Endodermal cell (in vitro differentiated cells): Measurements from ENCODE around the gene IMMP2L. TPM values are rescaled to one million over a fixed set of nuclear protein-coding genes. Genes with fewer than 3 reads are reported as not detected.

Source experiments
- DNase-seq: peaks from one replicate; pipeline ENCODE4 v3.0.0-alpha.2; 2017
- H3K27ac ChIP-seq: 2 replicates; pipeline ENCODE4 v1.5.1; 2013; ENCODE audit warnings: mild to moderate bottlenecking, low read depth, low read length, moderate library complexity
- H3K27me3 ChIP-seq: 2 replicates; pipeline ENCODE4 v1.6.1; 2013; ENCODE audit warnings: mild to moderate bottlenecking, low read length, moderate library complexity; ENCODE audit not compliant: insufficient read depth, control insufficient read depth, poor library complexity, severe bottlenecking
- H3K36me3 ChIP-seq: 2 replicates; pipeline ENCODE4 v1.7.0; 2013; ENCODE audit warnings: mild to moderate bottlenecking, low read length, moderate library complexity; ENCODE audit not compliant: control insufficient read depth, insufficient read depth
- H3K4me1 ChIP-seq: one replicate; pipeline ENCODE4 v1.7.0; 2013; ENCODE audit warnings: low read length; ENCODE audit not compliant: control insufficient read depth, insufficient read depth
- H3K4me3 ChIP-seq: 2 replicates; pipeline ENCODE4 v1.5.1; 2013; ENCODE audit warnings: mild to moderate bottlenecking, low read length, moderate library complexity
- H3K9ac ChIP-seq: 2 replicates; pipeline ENCODE4 v1.6.1; 2013; ENCODE audit warnings: mild to moderate bottlenecking, low read length, moderate library complexity; ENCODE audit not compliant: poor library complexity, severe bottlenecking; ENCODE audit errors: extremely low read depth
- H3K9me3 ChIP-seq: 2 replicates; pipeline ENCODE4 v1.6.1; 2013; ENCODE audit warnings: mild to moderate bottlenecking, low read length, moderate library complexity; ENCODE audit not compliant: control insufficient read depth
- H3K27ac Mint-ChIP-seq: 2 replicates; pipeline ENCODE4 v1.8.0; 2020; ENCODE audit warnings: mixed read lengths
- H3K27me3 Mint-ChIP-seq: 2 replicates; pipeline ENCODE4 v1.8.0; 2021; ENCODE audit warnings: mild to moderate bottlenecking, mixed read lengths; ENCODE audit not compliant: insufficient read depth
- H3K36me3 Mint-ChIP-seq: 2 replicates; pipeline ENCODE4 v1.8.0; 2020; ENCODE audit warnings: low read depth, mixed read lengths
- H3K4me1 Mint-ChIP-seq: 2 replicates; pipeline ENCODE4 v1.8.0; 2020; ENCODE audit warnings: mixed read lengths
- H3K4me3 Mint-ChIP-seq: 2 replicates; pipeline ENCODE4 v1.8.0; 2020; ENCODE audit warnings: mild to moderate bottlenecking, moderate library complexity, mixed read lengths
- H3K9me3 Mint-ChIP-seq: 2 replicates; pipeline ENCODE4 v1.8.0; 2020; ENCODE audit warnings: mild to moderate bottlenecking, mixed read lengths
- CTCF ChIP-seq: fragments of 200-600 bp; sonication (generic); conservative IDR thresholded peaks from 2 replicates; pipeline ENCODE4 v1.5.0; 2021; ENCODE audit warnings: antibody characterized with exemption, mild to moderate bottlenecking
- WGBS, 2 experiments: methylation state at CpG; one replicate each; pipeline versions ENCODE4 v1.1.5 to v1.1.7; 2013; ENCODE audit warnings: missing lambda C conversion rate in 2 of 2, mixed read lengths in 1 of 2; ENCODE audit not compliant: insufficient coverage in 1 of 2, insufficient read length in 1 of 2; 5-methylcytosine and 5-hydroxymethylcytosine counted together
- total RNA-seq, 2 donors: library from RNA; stranded (reverse); fragmentation: NEBNext Ultra II Directional in 1 of 2; extraction: Animal tissue kit (Norgen Biotek cat#: 25700) in 1 of 2; gene quantifications; 2 replicates in 1 of 2; 3 replicates in 1 of 2; pipeline ENCODE4 v1.2.1, GENCODE V29; 2021

IMMP2L gene
- total RNA-seq, 2 donors from 2014 or later, result 17.7 to 19.4 TPM

DNA sequence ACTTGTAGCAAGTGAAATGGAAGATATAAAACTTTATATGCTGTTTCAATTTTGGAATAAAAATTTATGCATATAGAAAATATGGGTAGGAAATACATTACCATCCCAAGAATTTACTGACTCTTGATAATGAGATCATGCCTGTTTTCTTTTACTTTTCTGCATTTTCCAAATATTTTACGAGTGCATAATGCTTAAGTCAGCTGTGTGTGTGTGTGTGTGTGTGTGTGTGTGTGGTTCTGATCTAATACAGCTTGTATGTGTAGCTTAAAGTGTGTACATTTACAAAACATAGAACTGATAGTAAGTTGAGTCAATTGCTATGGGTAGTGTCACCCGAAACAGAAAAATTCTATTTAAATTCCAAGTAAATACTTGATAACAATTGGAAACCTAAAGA, 787.2 kb downstream of the IMMP2L start:
- DNase-seq, result no peak
- H3K36me3 ChIP-seq, result no peaks in the 10 kb centered on the region
- H3K36me3 Mint-ChIP-seq, result no peaks in the 10 kb centered on the region
- no peaks in the 10 kb centered on the region for H3K9me3 Mint-ChIP-seq
- H3K4me1 ChIP-seq, result no peaks in the 10 kb centered on the region
- H3K27me3 Mint-ChIP-seq, result no peaks in the 10 kb centered on the region
- WGBS, 2 experiments, result 97% methylated on average over 2 of the region's 2 CpGs; no CpG with 5 or more reads in 1 of the 2 experiments
- H3K4me1 Mint-ChIP-seq, result peaks cover 8% of the 10 kb centered on the region
- no peak for TF ChIP-seq CTCF
- no peak overlapping the region for H3K9ac ChIP-seq
- H3K9me3 ChIP-seq, result no peaks in the 10 kb centered on the region
- H3K27me3 ChIP-seq, result no peaks in the 10 kb centered on the region
- no peak overlapping the region for H3K27ac ChIP-seq
- no peak overlapping the region for H3K4me3 ChIP-seq
- H3K27ac Mint-ChIP-seq, result no peak overlapping the region
- no peak overlapping the region for H3K4me3 Mint-ChIP-seq

GRCh38 chr7:110774071-110774470, 788.2 kb downstream of the IMMP2L start:
- peaks cover 3% of the 10 kb centered on the region for H3K4me1 Mint-ChIP-seq
- no peak for TF ChIP-seq CTCF
- H3K27ac Mint-ChIP-seq, result no peak overlapping the region
- no peaks in the 10 kb centered on the region for H3K4me1 ChIP-seq
- H3K9me3 Mint-ChIP-seq, result no peaks in the 10 kb centered on the region
- no peak overlapping the region for H3K9ac ChIP-seq
- H3K27ac ChIP-seq, result no peak overlapping the region
- H3K36me3 ChIP-seq, result no peaks in the 10 kb centered on the region
- H3K4me3 ChIP-seq, result no peak overlapping the region
- H3K27me3 ChIP-seq, result no peaks in the 10 kb centered on the region
- no peak overlapping the region for H3K4me3 Mint-ChIP-seq
- no peaks in the 10 kb centered on the region for H3K27me3 Mint-ChIP-seq
- DNase-seq, result no peak
- H3K36me3 Mint-ChIP-seq, result no peaks in the 10 kb centered on the region
- no peaks in the 10 kb centered on the region for H3K9me3 ChIP-seq
- 100% methylated on average over 1 of the region's 1 CpG; no CpG with 5 or more reads in 1 of the 2 experiments for WGBS, 2 experiments

GRCh38 chr7:110772615-110773014, 789.7 kb downstream of the IMMP2L start:
- DNase-seq, result no peak
- no peak overlapping the region for H3K4me3 ChIP-seq
- H3K27ac ChIP-seq, result no peak overlapping the region
- H3K4me1 ChIP-seq, result no peaks in the 10 kb centered on the region
- Mint-ChIP-seq H3K27me3 (no peaks in the 10 kb centered on the region), H3K27ac (no peak overlapping the region), H3K4me3 (no peak overlapping the region), H3K4me1 (peaks cover 13% of the 10 kb centered on the region), H3K36me3 (no peaks in the 10 kb centered on the region), H3K9me3 (no peaks in the 10 kb centered on the region)
- H3K27me3 ChIP-seq, result no peaks in the 10 kb centered on the region
- WGBS, 2 experiments, result 96% methylated on average over 3 of the region's 3 CpGs; no CpG with 5 or more reads in 1 of the 2 experiments
- TF ChIP-seq CTCF, result no peak
- H3K9me3 ChIP-seq, result no peaks in the 10 kb centered on the region
- no peaks in the 10 kb centered on the region for H3K36me3 ChIP-seq
- H3K9ac ChIP-seq, result no peak overlapping the region
